Neural cell (in vitro differentiated cells): ENCODE results near the gene CELF4. TPM values are rescaled to one million over a fixed set of nuclear protein-coding genes. Genes with fewer than 3 reads are reported as not detected.

ENCODE experiments used
- H2AFZ ChIP-seq: fragments of 200-600, 300-800 bp; sonication (generic), shearing (Covaris generic); 2 replicates; pipeline ENCODE4 v1.6.0; 2014; ENCODE audit warnings: low read depth, mild to moderate bottlenecking, antibody characterized with exemption, low read length, moderate library complexity
- H3F3A ChIP-seq: fragments of 200-600 bp; shearing (Covaris generic); 2 replicates; pipeline ENCODE4 v1.6.1; 2016; ENCODE audit warnings: mild to moderate bottlenecking, moderate library complexity, mixed read lengths, antibody characterized with exemption, low read length; ENCODE audit not compliant: insufficient read depth, poor library complexity, severe bottlenecking
- H3K27ac ChIP-seq: fragments of 200-600, 300-800 bp; sonication (generic), shearing (Covaris generic); 2 replicates; pipeline ENCODE4 v1.5.1; 2014; ENCODE audit warnings: mild to moderate bottlenecking, low read length, moderate library complexity
- H3K27me3 ChIP-seq: fragments of 300-800, 200-600 bp; sonication (generic), shearing (Covaris generic); 2 replicates; pipeline ENCODE4 v1.6.0; 2014; ENCODE audit warnings: mild to moderate bottlenecking, low read depth, low read length, moderate library complexity; ENCODE audit not compliant: insufficient read depth
- H3K36me3 ChIP-seq: fragments of 300-800, 200-600 bp; sonication (generic), shearing (Covaris generic); 2 replicates; pipeline ENCODE4 v1.5.1; 2014; ENCODE audit warnings: mild to moderate bottlenecking, antibody characterized with exemption, low read length, moderate library complexity; ENCODE audit not compliant: insufficient read depth
- H3K4me2 ChIP-seq: fragments of 300-800, 200-600 bp; sonication (generic), shearing (Covaris generic); 2 replicates; pipeline ENCODE4 v1.6.0; 2014; ENCODE audit warnings: mild to moderate bottlenecking, low read length
- H3K4me3 ChIP-seq: fragments of 300-800, 200-600 bp; sonication (generic), shearing (Covaris generic); 2 replicates; pipeline ENCODE4 v1.5.1; 2014; ENCODE audit warnings: mild to moderate bottlenecking, low read length, moderate library complexity
- H3K79me2 ChIP-seq: fragments of 200-600 bp; shearing (Covaris generic); replicated peaks from 2 replicates; pipeline ENCODE4 v1.6.0; 2014; ENCODE audit warnings: mild to moderate bottlenecking, low read length, moderate library complexity; ENCODE audit not compliant: insufficient read depth
- H3K9ac ChIP-seq: fragments of 300-800, 200-600 bp; sonication (generic), shearing (Covaris generic); 2 replicates; pipeline ENCODE4 v1.6.1; 2016; ENCODE audit warnings: mild to moderate bottlenecking, low read length, mixed read lengths
- H3K9me2 ChIP-seq: fragments of 200-600 bp; shearing (Covaris generic); 2 replicates; pipeline ENCODE4 v1.6.1; 2016; ENCODE audit warnings: mild to moderate bottlenecking, low read length, mixed read lengths; ENCODE audit not compliant: insufficient read depth
- H3K9me3 ChIP-seq: fragments of 200-600, 300-800 bp; sonication (generic), shearing (Covaris generic); 2 replicates; pipeline ENCODE4 v1.6.1; 2016; ENCODE audit warnings: mild to moderate bottlenecking, mixed run types, low read length, moderate library complexity, mixed read lengths
- H4K20me1 ChIP-seq: fragments of 200-600 bp; shearing (Covaris generic); 2 replicates; pipeline ENCODE4 v1.6.1; 2016; ENCODE audit warnings: mild to moderate bottlenecking, mixed run types; ENCODE audit not compliant: insufficient read depth
- EP300 ChIP-seq: fragments of 450-650 bp; conservative IDR thresholded peaks from 2 replicates; pipeline ENCODE4 v1.6.1; 2014; ENCODE audit warnings: antibody characterized with exemption, mild to moderate bottlenecking, moderate library complexity; ENCODE audit not compliant: poor library complexity, severe bottlenecking
- EZH2 ChIP-seq: fragments of 200-600, 300-800 bp; shearing (Covaris generic), sonication (generic); IDR thresholded peaks from 2 replicates; pipeline ENCODE4 v1.6.1; 2014; ENCODE audit warnings: antibody characterized with exemption, low read length, borderline replicate concordance, mild to moderate bottlenecking; ENCODE audit not compliant: insufficient read depth, poor library complexity, severe bottlenecking
- MXI1 ChIP-seq: fragments of 450-650 bp; conservative IDR thresholded peaks from 2 replicates; pipeline ENCODE4 v1.6.1; 2014; ENCODE audit warnings: antibody characterized with exemption, mild to moderate bottlenecking; ENCODE audit not compliant: poor library complexity, severe bottlenecking
- POLR2AphosphoS5 ChIP-seq: IDR thresholded peaks from 2 replicates; pipeline ENCODE4 v1.6.1; 2012
- RAD21 ChIP-seq: fragments of 450-650 bp; conservative IDR thresholded peaks from 2 replicates; pipeline ENCODE4 v1.6.1; 2014; ENCODE audit warnings: antibody characterized with exemption, mild to moderate bottlenecking, moderate library complexity
- SMC3 ChIP-seq: fragments of 450-650 bp; conservative IDR thresholded peaks from 2 replicates; pipeline ENCODE4 v1.6.1; 2014; ENCODE audit warnings: antibody characterized with exemption, mild to moderate bottlenecking, moderate library complexity; ENCODE audit not compliant: poor library complexity
- TAF1 ChIP-seq: IDR thresholded peaks from 2 replicates; pipeline ENCODE4 v1.6.1; 2012; ENCODE audit warnings: low read depth
- polyA plus RNA-seq: library from polyadenylated mRNA; depleted of rRNA; stranded (reverse); fragments of >200 nt; gene quantifications from 2 replicates; pipeline ENCODE4 v1.2.3, GENCODE V29; 2014
- TF ChIP-seq, protein P1 (sequence below): fragments of 450-650 bp; IDR thresholded peaks from 2 replicates; pipeline ENCODE4 v1.5.1; 2014; ENCODE audit warnings: antibody characterized with exemption, mild to moderate bottlenecking, moderate library complexity; ENCODE audit not compliant: poor library complexity, severe bottlenecking
- TF ChIP-seq, protein P2 (sequence below): IDR thresholded peaks from 2 replicates; pipeline ENCODE4 v1.6.1; 2012; ENCODE audit warnings: borderline replicate concordance

Gene CELF4
- polyA plus RNA-seq, 1 donor from 2014 or later: 191 TPM

DNA sequence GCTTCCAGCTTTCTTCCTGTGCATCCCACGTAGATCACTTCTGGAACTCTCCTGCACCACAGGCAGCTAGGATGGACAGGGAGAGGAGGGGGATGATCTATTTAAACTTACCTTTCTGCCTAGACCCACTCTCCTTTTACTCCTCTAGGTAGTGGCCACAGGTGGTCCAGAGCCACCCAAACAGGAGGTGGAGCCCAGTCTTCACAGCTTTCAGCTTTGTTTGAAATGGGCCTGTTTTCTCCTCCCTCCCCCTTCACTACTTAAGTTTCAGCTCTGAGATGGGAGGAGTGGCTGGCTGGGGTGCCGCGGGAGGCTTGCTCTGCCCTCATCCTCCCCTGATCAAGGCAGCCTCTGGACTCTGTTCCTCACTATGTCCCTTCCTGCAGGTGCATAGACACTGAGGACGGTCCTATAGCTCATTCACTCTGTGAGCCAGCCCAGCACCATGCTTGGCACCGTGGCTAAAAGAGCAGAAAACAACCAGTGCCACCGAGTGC, 12.6 kb upstream of the CELF4 start:
- Histone ChIP-seq H3K79me2 (no peaks in the 10 kb centered on the region), H3K27me3 (no peaks in the 10 kb centered on the region), H3F3A (no peaks in the 10 kb centered on the region), H2AFZ (no peak overlapping the region), H3K4me3 (no peak overlapping the region), H3K9me3 (no peaks in the 10 kb centered on the region), H3K4me2 (no peak overlapping the region), H3K9me2 (no peaks in the 10 kb centered on the region), H3K27ac (no peak overlapping the region), H3K36me3 (no peaks in the 10 kb centered on the region), H4K20me1 (no peaks in the 10 kb centered on the region), H3K9ac (no peak overlapping the region)
- no peak for TF ChIP-seq EP300
- TF ChIP-seq SMC3: no peak
- no peak for TF ChIP-seq EZH2
- TF ChIP-seq, protein P1, sequence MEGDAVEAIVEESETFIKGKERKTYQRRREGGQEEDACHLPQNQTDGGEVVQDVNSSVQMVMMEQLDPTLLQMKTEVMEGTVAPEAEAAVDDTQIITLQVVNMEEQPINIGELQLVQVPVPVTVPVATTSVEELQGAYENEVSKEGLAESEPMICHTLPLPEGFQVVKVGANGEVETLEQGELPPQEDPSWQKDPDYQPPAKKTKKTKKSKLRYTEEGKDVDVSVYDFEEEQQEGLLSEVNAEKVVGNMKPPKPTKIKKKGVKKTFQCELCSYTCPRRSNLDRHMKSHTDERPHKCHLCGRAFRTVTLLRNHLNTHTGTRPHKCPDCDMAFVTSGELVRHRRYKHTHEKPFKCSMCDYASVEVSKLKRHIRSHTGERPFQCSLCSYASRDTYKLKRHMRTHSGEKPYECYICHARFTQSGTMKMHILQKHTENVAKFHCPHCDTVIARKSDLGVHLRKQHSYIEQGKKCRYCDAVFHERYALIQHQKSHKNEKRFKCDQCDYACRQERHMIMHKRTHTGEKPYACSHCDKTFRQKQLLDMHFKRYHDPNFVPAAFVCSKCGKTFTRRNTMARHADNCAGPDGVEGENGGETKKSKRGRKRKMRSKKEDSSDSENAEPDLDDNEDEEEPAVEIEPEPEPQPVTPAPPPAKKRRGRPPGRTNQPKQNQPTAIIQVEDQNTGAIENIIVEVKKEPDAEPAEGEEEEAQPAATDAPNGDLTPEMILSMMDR: no peak
- TF ChIP-seq, protein P2, sequence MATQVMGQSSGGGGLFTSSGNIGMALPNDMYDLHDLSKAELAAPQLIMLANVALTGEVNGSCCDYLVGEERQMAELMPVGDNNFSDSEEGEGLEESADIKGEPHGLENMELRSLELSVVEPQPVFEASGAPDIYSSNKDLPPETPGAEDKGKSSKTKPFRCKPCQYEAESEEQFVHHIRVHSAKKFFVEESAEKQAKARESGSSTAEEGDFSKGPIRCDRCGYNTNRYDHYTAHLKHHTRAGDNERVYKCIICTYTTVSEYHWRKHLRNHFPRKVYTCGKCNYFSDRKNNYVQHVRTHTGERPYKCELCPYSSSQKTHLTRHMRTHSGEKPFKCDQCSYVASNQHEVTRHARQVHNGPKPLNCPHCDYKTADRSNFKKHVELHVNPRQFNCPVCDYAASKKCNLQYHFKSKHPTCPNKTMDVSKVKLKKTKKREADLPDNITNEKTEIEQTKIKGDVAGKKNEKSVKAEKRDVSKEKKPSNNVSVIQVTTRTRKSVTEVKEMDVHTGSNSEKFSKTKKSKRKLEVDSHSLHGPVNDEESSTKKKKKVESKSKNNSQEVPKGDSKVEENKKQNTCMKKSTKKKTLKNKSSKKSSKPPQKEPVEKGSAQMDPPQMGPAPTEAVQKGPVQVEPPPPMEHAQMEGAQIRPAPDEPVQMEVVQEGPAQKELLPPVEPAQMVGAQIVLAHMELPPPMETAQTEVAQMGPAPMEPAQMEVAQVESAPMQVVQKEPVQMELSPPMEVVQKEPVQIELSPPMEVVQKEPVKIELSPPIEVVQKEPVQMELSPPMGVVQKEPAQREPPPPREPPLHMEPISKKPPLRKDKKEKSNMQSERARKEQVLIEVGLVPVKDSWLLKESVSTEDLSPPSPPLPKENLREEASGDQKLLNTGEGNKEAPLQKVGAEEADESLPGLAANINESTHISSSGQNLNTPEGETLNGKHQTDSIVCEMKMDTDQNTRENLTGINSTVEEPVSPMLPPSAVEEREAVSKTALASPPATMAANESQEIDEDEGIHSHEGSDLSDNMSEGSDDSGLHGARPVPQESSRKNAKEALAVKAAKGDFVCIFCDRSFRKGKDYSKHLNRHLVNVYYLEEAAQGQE: no peak
- TF ChIP-seq MXI1: no peak
- no peak for TF ChIP-seq RAD21
- no peak for TF ChIP-seq TAF1
- TF ChIP-seq POLR2AphosphoS5: no peak

DNA sequence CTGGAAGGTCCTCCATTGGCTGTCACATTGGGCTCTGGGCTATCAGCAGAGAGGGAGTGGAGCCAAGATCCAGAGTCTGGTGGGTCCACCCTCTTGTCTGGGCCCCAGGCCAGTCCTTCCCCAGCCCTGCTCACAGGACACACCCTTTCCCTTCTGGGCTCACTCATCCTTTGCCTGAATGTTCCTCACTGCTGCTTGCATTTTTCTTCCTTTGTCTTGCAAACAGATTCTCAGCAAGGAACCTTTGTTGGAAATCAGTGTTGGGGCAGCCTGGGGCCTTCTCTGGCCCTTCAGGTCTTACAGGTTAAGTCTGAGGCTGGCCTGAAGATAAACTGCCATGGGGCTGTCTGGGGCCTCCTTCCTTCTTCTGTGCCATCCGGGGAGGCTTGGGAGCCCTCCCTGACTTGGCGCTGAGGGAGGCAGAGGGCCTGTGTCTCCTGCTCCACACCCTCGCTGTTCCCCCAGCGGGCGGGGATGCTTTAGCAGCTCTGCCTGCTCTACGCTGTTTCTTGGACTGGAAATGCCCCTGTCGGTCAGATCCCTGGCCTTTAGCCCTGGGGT, 11.5 kb upstream of the CELF4 start:
- Histone ChIP-seq H3K9ac (no peak overlapping the region), H2AFZ (no peak overlapping the region), H3K27ac (no peak overlapping the region), H3F3A (no peaks in the 10 kb centered on the region), H3K9me3 (no peaks in the 10 kb centered on the region), H3K36me3 (no peaks in the 10 kb centered on the region), H4K20me1 (no peaks in the 10 kb centered on the region), H3K4me2 (no peak overlapping the region), H3K27me3 (no peaks in the 10 kb centered on the region), H3K79me2 (no peaks in the 10 kb centered on the region), H3K9me2 (no peaks in the 10 kb centered on the region), H3K4me3 (no peak overlapping the region)
- TF ChIP-seq, protein P1: no peak
- TF ChIP-seq POLR2AphosphoS5 (no peak), EZH2 (no peak), TAF1 (no peak), MXI1 (no peak), RAD21 (no peak), SMC3 (no peak), EP300 (no peak)
- TF ChIP-seq, protein P2: no peak
